NB4 (cell line): ENCODE data around the gene TPCN1.
A peak's percentile ranks its signal among the peaks of the same experiment; 100 is the strongest.

Experiments used
- DNase-seq: peaks from one replicate; pipeline ENCODE4 v3.0.0; 2010; ENCODE audit warnings: low read depth
- H3K4me3 ChIP-seq: one replicate; pipeline ENCODE4 v1.5.1; 2011; ENCODE audit warnings: mild to moderate bottlenecking, low read depth, low read length, moderate library complexity
- CTCF ChIP-seq: IDR thresholded peaks from one replicate; pipeline ENCODE4 v1.5.1; 2012; ENCODE audit warnings: low read depth, low read length
- MAX ChIP-seq: IDR thresholded peaks from 2 replicates; pipeline ENCODE4 v1.6.1; 2011; ENCODE audit warnings: low read depth, low read length
- MYC ChIP-seq: IDR thresholded peaks from 2 replicates; pipeline ENCODE4 v1.6.1; 2011; ENCODE audit warnings: low read depth, low read length
- POLR2A ChIP-seq: IDR thresholded peaks from 2 replicates; pipeline ENCODE4 v1.6.1; 2011; ENCODE audit warnings: mild to moderate bottlenecking; ENCODE audit not compliant: insufficient read length; ENCODE audit errors: extremely low read depth

Gene TPCN1

GRCh38 chr12:113302466-113302865 is 81.2 kb downstream of the TPCN1 start:
- TF ChIP-seq MAX (no peak), MYC (no peak), POLR2A (no peak), CTCF (no peak)
- H3K4me3 ChIP-seq: no peak overlapping the region

GRCh38 chr12:113302886-113303640 is 81.8 kb downstream of the TPCN1 start:
- peak; percentile 79 for DNase-seq
- H3K4me3 ChIP-seq: no peak overlapping the region
- TF ChIP-seq CTCF (no peak), MYC (no peak), MAX (no peak), POLR2A (no peak)

More at GRCh38 chr12:113302466-113302865, 81.2 kb downstream of the TPCN1 start:
- no peak for DNase-seq

GRCh38 chr12:113305281-113305856 is 84.1 kb downstream of the TPCN1 start:
- no peak for DNase-seq
- no peak overlapping the region for H3K4me3 ChIP-seq
- TF ChIP-seq MYC: no peak
- no peak for TF ChIP-seq POLR2A
- no peak for TF ChIP-seq MAX
- no peak for TF ChIP-seq CTCF

- no peak for TF ChIP-seq MYC
- no peak for TF ChIP-seq MAX
- no peak for TF ChIP-seq CTCF
- no peak for TF ChIP-seq POLR2A
- no peak overlapping the region for H3K4me3 ChIP-seq
- no peak for DNase-seq
Measured at GRCh38 chr12:113306382-113306781, 85.1 kb downstream of the TPCN1 start.

- peak; percentile 41 for TF ChIP-seq CTCF
- TF ChIP-seq MAX: no peak
- no peak for TF ChIP-seq POLR2A
- TF ChIP-seq MYC: no peak
- no peak overlapping the region for H3K4me3 ChIP-seq
- peak; percentile 69 for DNase-seq
Measured at GRCh38 chr12:113310489-113310888, 89.2 kb downstream of the TPCN1 start.
